GM18505 (cell line): ENCODE measurements around the gene QSOX2.
"Not testable (repeated sequence)": the region's sequence is repeated elsewhere in the genome, so short reads cannot be mapped to it uniquely, and the experiment has no call there.

Experiments used
- ATAC-seq: cut with Tn5 transposase; IDR thresholded peaks from one replicate; pipeline ENCODE4 v1.9.1; 2021; ENCODE audit not compliant: unreplicated experiment
- POLR2A ChIP-seq: IDR thresholded peaks from 4 replicates; pipeline ENCODE4 v1.6.1; 2011; ENCODE audit warnings: borderline replicate concordance; ENCODE audit not compliant: insufficient read depth, insufficient read length; ENCODE audit errors: extremely low read depth

Gene QSOX2

GRCh38 chr9:136277746-136278145 lies 32.1 kb upstream of the QSOX2 start:
- TF ChIP-seq POLR2A: no peak
- ATAC-seq: no peak

- ATAC-seq: no peak
- no peak for TF ChIP-seq POLR2A
These were observed 31.1 kb upstream of the QSOX2 start for GRCh38 chr9:136276716-136277115.

- no peak for ATAC-seq
- TF ChIP-seq POLR2A: no peak
These were observed 30.2 kb upstream of the QSOX2 start for GRCh38 chr9:136275655-136276429.

GRCh38 chr9:136274786-136275654 lies 29.4 kb upstream of the QSOX2 start:
- no peak for ATAC-seq
- no peak for TF ChIP-seq POLR2A

DNA sequence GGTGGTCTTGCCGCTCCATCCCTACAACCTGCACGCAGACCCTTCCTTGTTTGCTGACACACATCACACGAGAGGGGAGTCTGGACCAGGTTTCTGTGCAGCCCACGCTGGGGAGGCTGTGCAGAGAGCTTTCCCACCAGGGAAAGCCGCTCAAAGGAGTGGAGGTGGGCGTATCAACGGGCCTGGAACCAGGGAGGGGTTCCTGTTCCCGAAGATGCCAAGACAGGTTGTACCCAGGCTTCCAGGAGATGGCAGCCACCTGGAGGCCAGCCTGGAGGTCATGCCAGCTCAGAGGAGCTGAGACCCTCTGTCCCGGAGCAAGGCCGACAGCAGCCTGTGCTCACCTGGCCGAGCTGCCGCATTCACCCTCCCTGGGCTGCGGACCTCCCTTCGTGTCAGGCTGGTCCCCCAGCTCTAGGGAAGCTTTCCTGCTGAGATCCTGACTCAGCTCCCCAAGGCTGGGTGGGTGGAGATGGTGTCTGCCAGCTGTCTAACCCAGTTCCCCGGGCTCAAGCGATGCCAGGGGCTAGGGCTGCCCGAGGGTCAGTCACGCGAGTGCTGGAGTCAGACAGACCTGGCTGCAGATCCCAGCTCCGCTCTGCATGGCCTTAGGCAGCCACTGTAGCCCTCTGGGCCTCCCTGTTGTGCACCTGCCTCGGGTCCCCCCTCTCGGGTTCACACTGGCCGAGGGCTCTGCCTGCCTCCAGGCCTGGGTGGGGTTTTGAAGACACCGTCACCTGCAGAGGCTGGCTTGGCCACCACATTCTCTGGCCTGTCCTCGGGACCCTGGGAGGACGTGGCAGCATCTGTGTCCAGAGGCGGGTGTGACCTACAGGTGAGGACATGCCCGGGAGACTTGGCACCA lies 28.5 kb upstream of the QSOX2 start:
- TF ChIP-seq POLR2A: no peak
- no peak for ATAC-seq

GRCh38 chr9:136273244-136273865 lies 27.7 kb upstream of the QSOX2 start:
- ATAC-seq: no peak
- TF ChIP-seq POLR2A: no peak

GRCh38 chr9:136270173-136270705 lies 24.6 kb upstream of the QSOX2 start:
- ATAC-seq: no peak
- no peak for TF ChIP-seq POLR2A

- no peak for TF ChIP-seq POLR2A
- ATAC-seq: no peak
These were observed 23.1 kb upstream of the QSOX2 start for GRCh38 chr9:136268735-136269134.

GRCh38 chr9:136268318-136268717 lies 22.7 kb upstream of the QSOX2 start:
- no peak for ATAC-seq
- TF ChIP-seq POLR2A: no peak

DNA sequence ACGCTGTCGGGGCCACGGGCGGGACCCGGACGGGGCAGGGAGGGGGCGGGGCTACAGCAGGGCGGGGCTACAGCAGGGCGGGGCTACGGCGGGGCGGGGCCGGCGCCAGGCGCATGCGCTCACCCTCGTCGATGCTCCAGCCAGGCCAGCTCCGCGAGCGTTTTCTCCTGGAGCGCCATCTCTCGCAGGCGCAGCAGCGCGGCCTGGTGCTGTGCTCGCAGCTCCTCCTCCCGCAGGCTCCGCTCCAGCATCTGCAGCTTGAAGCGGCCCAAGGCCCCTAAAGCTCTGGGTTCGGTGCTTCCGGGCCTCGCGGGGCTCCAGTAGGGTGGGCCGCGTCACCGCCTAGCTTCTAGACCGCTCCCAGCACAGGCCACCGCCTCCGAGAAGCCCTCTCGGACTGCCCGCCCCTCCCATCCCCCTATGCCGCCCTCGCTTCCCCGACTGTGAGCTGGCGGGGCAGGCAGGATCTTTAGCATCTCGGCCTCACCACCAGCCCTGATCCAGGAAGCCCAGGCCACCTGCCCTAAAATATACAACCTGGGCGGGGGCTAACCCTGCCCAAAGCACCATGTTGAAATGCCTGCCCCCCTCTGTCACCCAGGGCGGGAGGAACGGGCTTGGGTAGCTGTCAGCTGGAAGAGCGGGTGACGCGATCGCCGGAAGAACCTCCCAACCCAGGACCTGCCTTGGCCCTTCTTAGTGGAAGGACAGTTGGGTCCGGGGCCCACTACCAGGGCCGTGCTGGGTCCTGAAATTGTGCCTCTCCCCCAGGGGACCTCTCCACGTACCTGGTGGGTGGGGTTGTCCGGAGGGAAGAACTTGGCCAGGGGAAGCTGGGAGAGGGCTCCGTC lies 21.9 kb upstream of the QSOX2 start:
- TF ChIP-seq POLR2A: peak; percentile 71
- peak; percentile 83 for ATAC-seq

GRCh38 chr9:136266641-136267040 lies 21.0 kb upstream of the QSOX2 start:
- ATAC-seq: not testable (repeated sequence)

DNA sequence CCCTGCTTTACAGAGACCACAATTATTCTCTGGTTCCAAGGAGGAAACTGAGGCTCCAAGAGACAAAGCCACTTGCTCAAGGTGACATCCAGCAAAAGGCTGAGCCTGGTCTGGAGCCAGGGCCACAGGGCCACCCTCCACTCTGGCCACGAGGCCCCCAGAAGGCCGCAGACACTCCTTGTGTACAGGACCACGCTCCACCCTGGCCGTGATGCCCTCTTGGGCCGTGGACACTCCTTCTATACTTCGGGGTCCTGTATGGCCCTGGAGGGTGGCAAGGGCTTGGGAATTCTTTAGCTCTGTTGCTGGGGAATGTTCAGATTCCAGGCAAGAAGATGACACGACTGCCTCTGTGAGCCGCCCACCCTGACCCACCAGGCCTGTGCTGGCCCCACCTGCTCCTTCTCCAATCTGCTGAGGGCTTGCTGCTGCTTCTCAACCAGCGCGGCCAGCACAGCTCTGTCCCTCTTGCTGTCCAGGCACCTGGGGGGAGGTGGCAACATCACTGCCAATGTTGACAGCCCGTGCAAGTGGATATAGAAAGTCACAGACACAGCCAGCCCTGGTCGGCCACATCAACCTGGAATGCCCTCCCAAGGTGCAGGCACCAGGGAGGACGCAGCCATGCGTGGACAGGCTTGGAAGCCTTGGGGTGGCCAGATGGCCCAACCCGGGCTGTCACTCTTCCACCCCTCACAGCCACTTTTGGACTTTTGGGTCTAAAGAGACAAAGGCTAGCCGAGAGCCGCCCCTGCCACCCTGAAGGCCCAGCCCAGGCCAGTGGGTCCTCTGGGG lies 20.1 kb upstream of the QSOX2 start:
- TF ChIP-seq POLR2A: no peak
- ATAC-seq: no peak
